ENCODE data around the gene TMEM215.

GRCh38 chr9:32741706-32742105, 41.6 kb upstream of the TMEM215 start:
- TF ChIP-seq POLR2AphosphoS5 (IDR thresholded peaks at IDR 0.05) (no peak), CTCF (IDR thresholded peaks at IDR 0.05) (no peak), EP300 (IDR thresholded peaks at IDR 0.05) (no peak)
